Neural progenitor cell (in vitro differentiated cells): ENCODE measurements around the gene ACBD6.

Source experiments
- EZH2 ChIP-seq: fragments of 200-600 bp; sonication (generic); IDR thresholded peaks from 2 replicates; pipeline ENCODE4 v1.6.1; 2017; ENCODE audit warnings: antibody characterized with exemption, mild to moderate bottlenecking, moderate library complexity
- EZH2phosphoT487 ChIP-seq: fragments of 200-600 bp; sonication (generic); IDR thresholded peaks from 2 replicates; pipeline ENCODE4 v1.6.1; 2017; ENCODE audit warnings: antibody characterized with exemption
- TF ChIP-seq, protein P1 (sequence below): fragments of 200-600 bp; sonication (generic); IDR thresholded peaks from 2 replicates; pipeline ENCODE4 v1.5.1; 2017; ENCODE audit warnings: antibody characterized with exemption, mild to moderate bottlenecking

DNA sequence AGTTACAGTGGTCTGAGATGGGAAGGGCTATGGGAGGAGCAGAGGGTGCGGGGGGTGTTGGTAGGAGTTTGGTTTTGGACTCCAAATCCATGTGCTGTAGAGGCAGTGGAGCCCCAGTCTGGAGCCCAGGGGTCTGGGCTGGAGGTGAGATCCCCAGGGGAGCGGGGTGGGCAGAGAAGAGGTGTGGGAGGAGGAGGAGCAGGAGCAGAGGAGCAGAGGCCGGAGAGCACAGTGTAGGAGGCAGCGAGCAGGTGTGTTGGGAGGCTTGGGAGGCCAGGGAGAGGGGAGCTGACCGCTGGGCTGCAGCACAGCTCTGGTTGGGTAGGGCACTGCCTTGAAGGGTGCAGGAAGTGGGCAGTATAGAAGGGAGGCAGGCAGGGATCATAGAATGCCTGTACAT lies 243.4 kb downstream of the ACBD6 start:
- TF ChIP-seq EZH2 (no peak), EZH2phosphoT487 (no peak)
- TF ChIP-seq, protein P1, sequence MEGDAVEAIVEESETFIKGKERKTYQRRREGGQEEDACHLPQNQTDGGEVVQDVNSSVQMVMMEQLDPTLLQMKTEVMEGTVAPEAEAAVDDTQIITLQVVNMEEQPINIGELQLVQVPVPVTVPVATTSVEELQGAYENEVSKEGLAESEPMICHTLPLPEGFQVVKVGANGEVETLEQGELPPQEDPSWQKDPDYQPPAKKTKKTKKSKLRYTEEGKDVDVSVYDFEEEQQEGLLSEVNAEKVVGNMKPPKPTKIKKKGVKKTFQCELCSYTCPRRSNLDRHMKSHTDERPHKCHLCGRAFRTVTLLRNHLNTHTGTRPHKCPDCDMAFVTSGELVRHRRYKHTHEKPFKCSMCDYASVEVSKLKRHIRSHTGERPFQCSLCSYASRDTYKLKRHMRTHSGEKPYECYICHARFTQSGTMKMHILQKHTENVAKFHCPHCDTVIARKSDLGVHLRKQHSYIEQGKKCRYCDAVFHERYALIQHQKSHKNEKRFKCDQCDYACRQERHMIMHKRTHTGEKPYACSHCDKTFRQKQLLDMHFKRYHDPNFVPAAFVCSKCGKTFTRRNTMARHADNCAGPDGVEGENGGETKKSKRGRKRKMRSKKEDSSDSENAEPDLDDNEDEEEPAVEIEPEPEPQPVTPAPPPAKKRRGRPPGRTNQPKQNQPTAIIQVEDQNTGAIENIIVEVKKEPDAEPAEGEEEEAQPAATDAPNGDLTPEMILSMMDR = no peak
